Measurements from ENCODE around the gene DHRS4L2.
A peak's percentile ranks its signal among the peaks of the same experiment; 100 is the strongest.
"Not testable (repeated sequence)": the region's sequence is repeated elsewhere in the genome, so short reads cannot be mapped to it uniquely, and the experiment has no call there.

DHRS4L2 gene

DNA sequence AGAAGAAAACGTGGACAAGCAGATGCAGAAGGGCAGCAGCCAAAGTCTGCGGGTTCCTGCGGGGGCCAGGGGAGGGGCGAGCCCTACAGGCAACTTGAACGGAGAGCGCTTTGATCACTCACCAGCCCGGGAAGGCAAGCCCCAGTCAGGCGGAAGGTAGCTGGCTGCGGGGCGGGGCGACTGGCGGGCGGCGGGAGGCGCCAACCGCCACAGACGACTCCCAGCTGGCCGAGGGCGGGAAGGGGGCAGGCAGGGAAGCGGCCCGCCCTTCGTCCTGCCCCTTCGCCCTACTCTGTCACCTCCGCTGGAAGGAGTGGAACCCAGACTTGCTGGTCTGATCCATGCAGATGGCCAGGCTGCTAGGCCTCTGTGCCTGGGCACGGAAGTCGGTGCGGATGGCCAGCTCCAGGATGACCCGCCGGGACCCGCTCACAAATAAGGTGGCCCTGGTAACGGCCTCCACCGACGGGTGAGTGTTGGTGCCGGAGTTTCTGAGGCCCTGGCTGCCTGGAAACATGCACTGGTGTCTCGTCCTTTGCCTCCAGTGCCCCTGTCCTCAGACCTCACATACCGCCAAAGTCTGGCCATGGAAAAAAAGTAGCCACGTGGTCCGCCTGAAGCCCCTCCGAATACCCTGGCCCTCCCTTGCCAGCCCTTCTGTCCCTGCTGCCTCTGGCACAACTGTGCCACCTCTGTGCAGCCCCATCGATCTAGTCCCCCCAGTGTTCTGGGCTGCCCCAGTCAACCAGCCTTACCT is at the start of gene DHRS4L2:
TSS of gene DHRS4L2 (plus strand) at position 323 of the 757 bp plus-strand sequence. CDS start at position 342, 19 bp downstream.
- peak; percentile 52 for DNase-seq (ENCODE audit: low read depth, low spot score)

DNA sequence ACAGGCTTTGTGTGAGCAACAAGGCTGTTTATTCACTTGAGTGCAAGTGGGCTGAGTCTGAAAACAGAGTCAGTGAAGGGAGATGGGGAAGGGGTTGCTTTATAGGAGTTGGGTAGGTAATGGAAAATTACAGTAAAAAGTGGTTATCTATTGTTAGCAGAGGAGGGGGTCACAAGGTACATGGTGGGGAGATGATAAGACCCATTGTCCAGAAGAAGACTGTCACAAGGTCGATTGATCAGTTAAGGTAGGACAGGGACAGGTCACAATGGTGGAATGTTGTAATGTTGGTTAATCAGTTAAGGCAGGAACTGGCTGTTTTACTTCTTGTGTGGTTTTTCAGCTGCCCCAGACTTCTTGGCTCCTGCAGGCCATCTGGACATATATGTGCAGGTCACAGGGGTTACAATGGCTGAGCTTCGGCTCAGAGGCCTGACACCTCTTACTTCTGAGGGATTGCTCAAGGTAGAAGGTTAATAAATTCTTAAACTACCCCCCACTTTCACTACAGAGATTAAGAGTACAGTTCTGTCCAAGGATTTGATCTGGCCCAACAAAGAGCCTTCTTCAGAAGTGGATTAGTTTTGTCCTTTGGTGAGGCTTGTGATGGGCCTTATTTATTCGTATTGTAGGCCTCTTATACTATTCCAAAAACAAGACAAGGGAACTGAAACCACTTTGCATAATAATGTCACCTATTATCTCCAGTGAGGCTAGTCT is 49.0 kb upstream of the DHRS4L2 start:
- DNase-seq (ENCODE audit: low read depth, low spot score): no peak

DNA sequence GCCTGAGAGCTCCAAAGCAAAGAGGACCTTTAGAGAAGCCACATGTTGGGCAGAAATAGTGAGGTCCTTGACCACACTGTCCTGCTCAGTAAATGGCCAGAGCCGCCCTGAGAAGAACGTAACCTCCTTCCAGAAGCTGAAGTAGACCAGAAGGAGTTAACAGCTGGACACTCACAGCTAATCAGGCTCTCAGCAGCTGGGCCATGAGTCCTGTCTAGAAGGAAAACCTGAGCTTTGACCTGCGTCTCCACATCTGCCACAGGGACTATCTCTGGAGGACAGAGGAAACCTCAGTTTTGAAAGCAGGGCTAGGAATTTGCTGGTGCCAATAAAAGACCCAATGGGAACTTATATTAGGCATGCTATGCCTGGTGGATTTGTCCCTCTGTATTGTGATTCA is 47.5 kb upstream of the DHRS4L2 start:
- DNase-seq (ENCODE audit: low read depth, low spot score): no peak

DNA sequence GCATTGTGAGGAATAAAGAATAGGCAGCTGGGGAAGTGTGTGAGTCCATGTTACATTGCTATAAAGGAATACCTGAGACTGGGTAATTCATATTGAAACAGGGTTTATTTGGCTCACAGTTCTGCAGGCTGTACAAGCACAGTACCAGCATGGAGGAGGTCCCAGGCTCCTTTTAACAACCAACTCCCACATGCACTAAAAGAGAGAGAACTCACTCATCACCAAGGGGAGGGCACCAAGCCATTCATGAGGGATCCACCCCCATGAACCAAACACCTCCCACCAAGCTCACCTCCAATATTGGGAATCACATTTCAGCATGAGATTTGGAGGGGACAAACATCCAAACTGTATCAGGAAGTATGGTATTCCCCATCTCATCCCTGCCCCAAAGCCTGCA is 47.1 kb upstream of the DHRS4L2 start:
- no peak for DNase-seq (ENCODE audit: low read depth, low spot score)

DNA sequence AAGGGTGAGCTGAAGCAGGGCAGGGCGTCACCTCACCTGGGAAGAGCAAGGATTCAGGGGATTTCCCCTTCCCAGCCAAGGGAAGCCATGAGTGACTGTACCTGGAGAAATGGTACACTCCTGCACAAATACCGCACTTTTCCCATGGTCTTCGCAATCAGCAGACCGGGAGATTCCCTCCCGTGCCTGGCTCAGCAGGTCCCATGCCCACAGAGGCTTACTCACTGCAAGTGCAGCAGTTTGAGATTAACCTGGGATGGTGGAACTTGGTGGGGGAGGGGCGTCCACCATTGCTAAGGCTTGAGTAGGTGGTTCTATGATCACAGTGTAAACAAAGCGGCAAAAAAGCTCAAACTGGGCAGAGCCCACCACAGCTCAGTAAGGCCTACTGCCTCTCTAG is 46.1 kb upstream of the DHRS4L2 start:
- no peak for DNase-seq (ENCODE audit: low read depth, low spot score)

DNA sequence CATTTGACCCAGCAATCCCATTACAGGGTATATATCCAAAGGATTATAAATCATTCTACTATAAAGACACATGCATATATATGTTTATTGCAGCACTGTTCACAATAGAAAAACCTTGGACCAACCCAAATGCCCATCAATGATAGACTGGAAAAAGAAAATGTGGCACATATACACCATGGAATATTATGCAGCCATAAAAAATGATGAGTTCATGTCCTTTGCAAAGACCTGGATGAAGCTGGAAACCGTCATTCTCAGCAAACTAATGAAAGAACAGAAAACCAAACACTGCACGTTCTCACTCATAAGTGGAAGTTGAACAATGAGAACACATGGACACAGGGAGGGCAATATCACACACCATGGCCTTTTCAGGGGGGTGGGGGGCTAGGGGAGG is 39.7 kb upstream of the DHRS4L2 start:
- not testable (repeated sequence) for DNase-seq (ENCODE audit: low read depth, low spot score)

DNA sequence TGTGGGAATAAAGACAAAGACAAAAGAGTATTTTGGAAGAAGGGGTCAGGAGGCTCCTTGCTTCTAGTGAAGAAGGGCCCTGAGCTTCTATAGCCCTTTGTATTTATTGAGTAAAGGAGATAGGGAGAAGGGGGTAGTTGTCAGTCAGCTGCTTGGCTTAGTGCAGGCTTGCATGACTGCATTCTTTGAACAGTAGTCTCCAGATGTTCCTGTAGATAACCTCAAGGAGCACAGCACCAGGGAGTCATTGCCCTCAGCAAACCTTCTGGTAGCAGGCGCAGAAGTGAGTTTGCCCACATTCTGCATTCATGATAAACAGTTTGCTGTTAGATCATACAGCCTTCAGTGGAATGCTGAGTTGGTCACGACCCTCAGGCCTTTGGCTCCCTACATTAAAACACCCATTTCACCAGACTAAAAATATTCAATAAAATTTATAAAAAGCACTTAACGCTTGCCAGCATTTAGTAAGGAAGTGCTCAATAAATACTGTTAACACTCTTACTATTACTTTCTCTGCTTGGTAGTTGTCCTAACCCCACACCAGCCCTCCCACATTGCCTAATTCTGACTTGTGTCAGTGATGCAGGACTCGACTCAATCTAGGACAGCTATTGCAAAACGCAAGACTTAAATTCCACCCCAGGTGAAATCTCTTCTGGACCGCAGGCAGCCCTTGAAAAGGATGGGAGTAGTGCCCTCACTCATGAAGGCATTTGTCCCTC is 38.2 kb upstream of the DHRS4L2 start:
- DNase-seq (ENCODE audit: low read depth, low spot score): no peak

DNA sequence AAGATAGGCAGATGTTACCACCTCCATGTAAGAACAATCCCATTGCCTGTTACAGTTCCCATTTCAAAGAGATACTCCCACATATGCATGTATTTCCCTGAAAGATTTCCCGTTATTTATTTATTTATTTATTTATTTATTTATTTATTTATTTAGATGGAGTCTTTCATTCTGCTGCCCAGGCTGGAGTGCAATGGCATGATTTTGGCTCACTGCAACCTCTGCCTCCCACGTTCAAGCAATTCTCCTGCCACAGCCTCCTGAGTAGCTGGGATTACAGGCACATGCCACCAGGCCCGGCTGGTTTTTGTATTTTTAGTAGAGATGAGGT is 37.6 kb upstream of the DHRS4L2 start:
- not testable (repeated sequence) for DNase-seq (ENCODE audit: low read depth, low spot score)

DNA sequence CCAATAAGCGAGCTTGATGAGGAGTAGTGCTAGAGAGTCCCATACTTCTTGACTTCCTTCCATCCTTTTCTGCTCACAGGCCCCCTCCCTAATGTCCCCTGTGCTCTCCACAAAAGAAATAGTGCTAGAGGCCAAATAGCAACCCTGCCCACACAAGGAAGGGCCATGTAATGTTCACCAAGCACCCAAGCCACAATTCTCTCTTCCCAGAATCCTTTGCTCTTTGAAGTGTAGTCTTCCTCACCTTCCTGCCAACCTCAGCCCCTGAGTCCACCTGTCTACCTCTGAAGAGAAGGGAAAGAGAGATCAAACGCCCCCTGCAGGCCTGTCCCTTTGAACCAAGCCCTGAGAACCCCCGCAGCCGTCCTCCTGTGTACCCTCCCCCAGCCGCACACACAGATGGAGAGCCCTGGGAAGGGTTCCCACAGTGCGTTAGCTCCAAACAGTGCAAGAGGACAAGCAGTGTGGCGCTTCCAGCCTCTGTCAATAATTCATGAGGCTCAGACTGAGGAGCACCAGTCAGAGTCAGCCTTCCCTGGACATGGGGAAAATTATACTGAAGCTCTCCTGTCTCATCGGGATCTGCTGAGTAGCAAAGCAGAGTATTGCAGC is 37.0 kb upstream of the DHRS4L2 start:
- DNase-seq (ENCODE audit: low read depth, low spot score): no peak

DNA sequence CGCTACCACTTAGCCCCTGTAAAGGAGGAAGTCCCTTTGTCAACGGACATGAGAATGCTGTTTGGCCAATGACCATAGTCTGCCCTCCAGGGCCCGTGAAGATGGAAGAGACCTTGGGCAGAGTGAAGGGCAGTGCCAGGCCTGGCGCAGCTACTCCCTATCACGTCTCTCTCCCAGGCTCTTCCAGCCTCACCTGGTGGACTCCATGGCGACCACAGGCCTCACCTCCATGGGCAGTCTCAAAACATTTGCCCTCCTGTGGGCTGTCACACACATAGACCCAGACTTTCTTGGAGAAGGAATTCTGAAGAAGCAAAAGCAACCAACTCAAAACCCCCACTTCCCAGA is 35.6 kb upstream of the DHRS4L2 start:
- not testable (repeated sequence) for DNase-seq (ENCODE audit: low read depth, low spot score)

DNA sequence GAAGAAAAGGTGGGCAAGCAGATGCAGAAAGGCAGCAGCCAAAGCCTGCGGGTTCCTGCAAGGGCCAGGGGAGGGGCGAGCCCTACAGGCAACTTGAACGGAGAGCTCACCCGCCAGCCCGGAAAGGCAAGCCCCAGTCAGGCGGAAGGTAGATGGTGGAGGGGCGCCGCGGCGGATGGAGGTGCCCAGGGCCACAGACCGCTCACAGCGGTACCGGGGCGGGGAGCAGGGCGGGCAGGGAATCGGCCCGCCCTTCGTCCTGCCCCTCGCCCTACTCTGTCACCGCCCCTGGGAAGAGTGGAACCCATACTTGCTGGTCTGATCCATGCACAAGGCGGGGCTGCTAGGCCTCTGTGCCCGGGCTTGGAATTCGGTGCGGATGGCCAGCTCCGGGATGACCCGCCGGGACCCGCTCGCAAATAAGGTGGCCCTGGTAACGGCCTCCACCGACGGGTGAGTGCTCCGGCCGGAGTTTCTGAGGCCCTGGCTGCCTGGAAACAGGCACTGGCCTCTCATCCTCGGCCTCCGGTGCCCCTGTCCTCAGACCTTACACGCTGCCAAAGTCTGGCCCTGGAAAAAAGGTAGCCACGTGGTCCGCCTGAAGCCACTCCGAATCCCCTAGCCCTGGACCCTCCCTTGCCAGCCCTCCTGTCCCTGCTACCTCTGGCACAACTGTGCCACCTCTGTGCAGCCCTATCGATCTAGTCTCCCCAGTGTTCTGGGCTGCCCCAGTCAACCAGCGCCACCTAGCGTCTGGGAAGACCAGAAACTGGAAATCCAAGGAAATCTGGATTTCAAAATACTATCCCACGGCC is 35.1 kb upstream of the DHRS4L2 start, which contains the start of gene DHRS4:
TSS of gene DHRS4 (plus strand) at position 307 of the 815 bp plus-strand sequence. CDS start at position 326, 19 bp downstream.
- peak; percentile 59 for DNase-seq (ENCODE audit: low read depth, low spot score)

DNA sequence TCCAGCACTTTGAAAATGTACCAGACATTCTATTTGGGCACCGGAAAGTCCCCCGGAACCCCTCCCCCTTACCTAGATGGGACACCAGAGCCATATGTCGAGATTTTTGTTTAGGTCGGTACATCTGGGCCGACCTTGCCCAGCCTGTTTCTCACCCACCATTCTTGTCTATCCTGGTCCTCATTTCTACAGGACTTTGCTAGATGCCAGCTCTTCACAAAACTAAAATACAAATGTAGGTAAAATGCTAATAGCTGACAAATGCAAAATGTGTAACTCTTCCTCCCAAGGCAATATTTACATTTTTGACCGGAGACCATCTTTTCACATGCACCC is 34.5 kb upstream of the DHRS4L2 start:
- DNase-seq (ENCODE audit: low read depth, low spot score): not testable (repeated sequence)

DNA sequence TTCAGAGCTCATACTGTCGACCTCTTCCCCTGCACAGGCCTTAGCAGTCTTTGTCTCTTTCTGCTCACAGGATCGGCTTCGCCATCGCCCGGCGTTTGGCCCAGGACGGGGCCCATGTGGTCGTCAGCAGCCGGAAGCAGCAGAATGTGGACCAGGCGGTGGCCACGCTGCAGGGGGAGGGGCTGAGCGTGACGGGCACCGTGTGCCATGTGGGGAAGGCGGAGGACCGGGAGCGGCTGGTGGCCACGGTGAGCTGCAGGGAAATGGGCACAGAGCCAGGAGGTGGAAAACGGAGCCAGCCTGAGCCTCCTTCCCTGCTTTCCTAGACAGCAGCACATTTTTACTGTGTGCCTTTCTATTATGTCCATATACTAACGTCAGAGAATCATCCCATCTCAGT is 33.8 kb upstream of the DHRS4L2 start:
- DNase-seq (ENCODE audit: low read depth, low spot score): not testable (repeated sequence)

DNA sequence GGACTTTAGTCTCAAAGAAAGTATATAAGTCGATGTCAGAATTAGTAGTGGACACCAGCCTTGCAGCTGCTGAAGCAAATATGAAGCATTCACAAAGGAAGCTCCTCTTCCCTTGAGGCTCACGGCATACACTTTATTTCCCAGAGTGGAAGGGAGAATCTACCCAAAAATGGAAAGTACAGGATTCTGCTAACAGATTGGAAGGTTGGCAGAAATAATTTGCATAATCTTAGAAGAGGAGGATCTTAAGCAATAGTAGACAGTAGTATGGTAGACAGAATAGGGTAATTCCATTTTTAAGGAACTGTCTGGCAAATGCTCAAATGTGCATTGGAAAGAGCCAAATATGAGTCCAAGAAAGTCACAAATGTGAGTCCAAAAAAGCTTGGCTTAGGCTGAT is 32.9 kb upstream of the DHRS4L2 start:
- not testable (repeated sequence) for DNase-seq (ENCODE audit: low read depth, low spot score)

DNA sequence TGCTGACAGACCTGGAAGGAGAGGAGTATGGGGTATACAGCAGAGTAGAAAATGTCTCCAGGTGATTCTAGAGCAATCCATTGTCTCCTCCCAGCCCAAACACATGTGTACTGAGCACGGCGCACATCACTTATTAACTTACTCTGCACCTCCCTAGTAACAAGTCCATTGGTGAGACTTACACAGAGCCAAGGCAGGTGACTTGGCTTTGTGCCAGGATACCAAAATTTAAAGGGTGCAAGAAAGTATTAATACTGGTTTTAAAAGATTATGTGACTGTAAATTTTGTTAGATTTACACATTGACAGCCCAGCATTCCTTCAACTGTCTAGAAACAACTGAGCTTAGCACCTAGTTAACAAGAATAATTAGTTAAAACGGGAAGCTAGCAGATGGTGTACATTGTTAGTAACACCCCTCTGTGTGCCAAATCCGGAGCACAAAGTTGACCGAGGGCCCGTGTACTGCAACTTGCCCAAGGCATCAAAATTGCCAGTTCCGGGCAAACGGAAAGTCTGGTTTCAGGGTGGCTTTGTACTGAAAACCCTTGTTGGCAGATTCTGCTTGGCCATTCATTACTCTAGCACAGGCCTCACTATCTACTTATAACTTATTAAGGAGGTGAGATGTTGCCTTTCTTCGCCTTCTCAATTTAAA is 30.7 kb upstream of the DHRS4L2 start:
- not testable (repeated sequence) for DNase-seq (ENCODE audit: low read depth, low spot score)

DNA sequence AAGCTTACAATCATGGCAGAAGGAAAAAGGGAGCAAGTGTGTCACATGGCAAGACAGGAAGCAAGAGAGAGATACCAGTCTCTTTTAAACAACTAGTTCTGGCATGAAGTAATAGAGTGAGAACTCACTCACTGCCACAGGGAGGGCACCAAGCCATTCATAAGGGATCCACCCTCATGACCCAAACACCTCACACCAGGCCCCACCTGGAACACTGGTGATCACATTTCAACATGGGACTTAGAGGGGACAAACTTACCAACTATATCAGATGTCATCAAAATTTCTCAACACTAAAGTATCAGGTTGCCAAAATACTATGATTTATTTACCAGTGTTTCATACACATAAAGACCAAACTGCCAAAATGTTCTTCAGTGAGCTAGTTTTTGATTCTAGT is 27.8 kb upstream of the DHRS4L2 start:
- DNase-seq (ENCODE audit: low read depth, low spot score): not testable (repeated sequence)

DNA sequence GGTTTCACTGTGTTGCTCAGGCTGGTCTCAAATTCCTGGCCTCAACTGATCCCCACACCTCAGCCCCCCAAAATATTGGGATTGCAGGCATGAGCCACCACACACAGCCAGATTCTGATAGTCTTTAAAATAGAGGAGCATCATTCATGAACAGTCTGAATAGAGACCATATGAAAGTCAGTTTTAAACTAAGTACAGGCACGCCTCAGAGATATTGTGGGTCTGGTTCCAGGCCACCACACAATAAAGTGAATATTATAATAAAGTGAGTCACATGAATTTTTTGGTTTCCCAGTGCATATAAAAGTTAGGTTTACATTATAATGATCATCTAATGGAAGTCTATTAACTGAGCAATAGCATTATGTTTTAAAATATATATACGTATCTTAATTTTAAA is 27.0 kb upstream of the DHRS4L2 start:
- DNase-seq (ENCODE audit: low read depth, low spot score): not testable (repeated sequence)

DNA sequence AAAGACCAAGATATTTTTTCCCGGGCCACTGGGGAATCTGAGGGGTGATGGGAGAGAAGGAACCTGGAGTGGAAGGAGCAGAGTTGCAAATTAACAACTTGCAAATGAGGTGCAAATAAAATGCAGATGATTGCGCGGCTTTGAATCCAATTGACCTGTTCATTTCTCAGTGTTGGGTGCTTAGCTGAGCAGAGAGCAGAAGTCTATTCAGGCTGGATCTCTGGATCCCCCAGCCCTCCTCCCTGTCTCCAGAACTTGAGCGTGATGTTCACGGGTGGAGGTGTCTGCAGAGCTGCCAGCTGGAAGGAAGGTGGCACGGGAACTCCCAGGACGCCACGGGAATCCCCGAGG is 19.6 kb upstream of the DHRS4L2 start:
- not testable (repeated sequence) for DNase-seq (ENCODE audit: low read depth, low spot score)

DNA sequence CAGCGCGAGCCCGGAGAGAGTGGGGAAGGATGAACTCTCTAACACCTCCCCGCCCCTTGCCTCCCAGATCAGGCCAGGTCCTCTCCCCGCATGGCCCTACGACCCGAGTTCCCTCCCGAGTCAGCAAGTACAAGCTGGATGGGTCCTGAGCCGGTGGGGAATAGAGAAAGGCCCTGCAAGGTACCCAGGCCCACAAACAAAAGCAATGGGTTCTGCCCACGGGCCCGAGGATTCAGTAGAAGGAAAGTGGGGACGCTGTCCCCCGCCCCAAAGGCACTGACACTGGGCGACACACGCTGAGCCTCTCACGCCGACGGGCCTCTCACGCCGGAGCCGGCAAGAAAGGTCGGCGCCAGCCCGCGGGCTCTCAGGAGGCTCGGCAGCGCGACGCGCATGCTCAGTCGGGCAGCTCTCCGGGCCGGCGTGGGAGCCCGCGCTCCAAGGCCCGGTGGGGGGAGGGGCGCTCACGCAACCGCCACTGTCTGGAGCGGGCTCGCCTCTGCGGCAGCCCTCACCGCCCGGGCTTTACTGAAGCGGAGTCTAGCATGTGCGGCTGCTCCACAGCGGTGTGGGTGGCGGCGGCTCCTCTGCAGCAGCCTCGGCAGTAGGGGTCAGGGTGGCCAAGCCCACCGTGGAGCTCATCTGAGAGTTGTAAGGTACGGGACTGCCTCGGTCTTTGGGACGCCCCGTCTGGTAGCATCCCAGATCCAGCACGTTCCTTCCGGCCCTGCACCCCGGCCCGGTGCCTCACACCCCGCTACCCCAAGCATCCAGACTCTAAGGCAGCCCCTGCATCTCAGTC is 19.0 kb upstream of the DHRS4L2 start:
- DNase-seq (ENCODE audit: low read depth, low spot score): peak; percentile 13

DNA sequence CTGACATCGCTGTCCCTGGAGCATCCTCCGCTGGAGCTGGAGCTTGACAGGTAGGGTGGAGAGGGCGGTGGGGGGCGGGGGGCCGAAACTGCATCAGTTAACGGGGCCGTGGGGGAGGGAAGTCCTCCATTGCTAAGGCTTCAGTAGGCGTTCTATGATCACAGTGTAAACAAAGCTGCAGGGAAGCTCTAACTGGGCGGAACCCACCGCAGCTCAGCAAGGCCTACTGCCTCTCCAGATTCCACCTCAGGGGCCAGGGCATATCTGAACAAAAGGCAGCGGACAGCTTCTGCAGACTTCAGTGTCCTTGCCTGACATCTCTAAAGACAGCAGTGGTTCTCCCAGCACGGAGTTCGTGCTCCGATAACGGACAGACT is 18.5 kb upstream of the DHRS4L2 start:
- DNase-seq (ENCODE audit: low read depth, low spot score): not testable (repeated sequence)
